Tibial nerve (tissue), 4 donors: ENCODE results near the gene CEACAM3. TPM values are rescaled to one million over a fixed set of nuclear protein-coding genes. Genes with fewer than 3 reads are reported as not detected.

Source experiments
- DNase-seq, 2 donors: peaks; one replicate each; pipeline ENCODE4 v3.0.0-alpha.2; 2019; ENCODE audit warnings: low spot score in 2 of 2
- H3K27ac ChIP-seq, 4 donors: fragments of 200-600 bp; sonication (generic) in 3 of 4; one replicate each; pipeline ENCODE4 v1.5.1; 2017 to 2019; ENCODE audit warnings: mild to moderate bottlenecking in 1 of 4
- H3K27me3 ChIP-seq, 2 donors: fragments of 200-600 bp; sonication (generic) in 1 of 2; one replicate each; pipeline versions ENCODE4 v1.5.1 to v1.6.0; 2017 to 2019
- H3K36me3 ChIP-seq, 3 donors: fragments of 200-600 bp; sonication (generic); one replicate each; pipeline ENCODE4 v1.5.1; 2018 to 2019
- H3K4me1 ChIP-seq, 4 donors: fragments of 200-600 bp; sonication (generic) in 3 of 4; one replicate each; pipeline ENCODE4 v1.5.1; 2017 to 2019
- H3K4me3 ChIP-seq, 4 donors: fragments of 200-600 bp; sonication (generic) in 3 of 4; one replicate each; pipeline ENCODE4 v1.5.1; 2017 to 2019; ENCODE audit warnings: mild to moderate bottlenecking in 1 of 4, moderate library complexity in 1 of 4
- H3K9me3 ChIP-seq, 4 donors: fragments of 200-600 bp; sonication (generic) in 3 of 4; one replicate each; pipeline ENCODE4 v1.5.1; 2017 to 2019
- CTCF ChIP-seq, 5 experiments: fragments of 200-600 bp in 3 of 5; fragments of 450-650 bp in 2 of 5; sonication (generic) in 3 of 5; IDR thresholded peaks; one replicate each; pipeline ENCODE4 v1.5.1; 2016 to 2019; ENCODE audit warnings: antibody characterized with exemption in 5 of 5, mild to moderate bottlenecking in 3 of 5, moderate library complexity in 2 of 5
- EP300 ChIP-seq, 2 donors: sonication (generic); formaldehyde crosslinking; IDR thresholded peaks; one replicate each; pipeline ENCODE4 v1.6.1; 2017; ENCODE audit warnings: antibody characterized with exemption in 2 of 2, mild to moderate bottlenecking in 1 of 2
- POLR2A ChIP-seq, 2 donors: fragments of 450-650 bp; IDR thresholded peaks; one replicate each; pipeline ENCODE4 v1.6.1; 2017; ENCODE audit warnings: antibody characterized with exemption in 2 of 2, mild to moderate bottlenecking in 2 of 2, moderate library complexity in 2 of 2
- WGBS, 2 donors: methylation state at CpG; one replicate each; pipeline ENCODE4 v1.1.5; 2018; 5-methylcytosine and 5-hydroxymethylcytosine counted together
- total RNA-seq, 4 donors: library from RNA; depleted of rRNA; stranded (reverse); fragments of >200 nt; gene quantifications; one replicate each; pipeline ENCODE4 v1.1.0, GENCODE V29; 2016

CEACAM3 gene
- total RNA-seq, 4 donors from 2014 or later = 1.0 TPM; not detected in 3

GRCh38 chr19:41845001-41845050 is 48.4 kb downstream of the CEACAM3 start, which contains the start of gene DMRTC2:
DMRTC2 (plus strand) TSS chr19:41845042; CDS start chr19:41847429, 2,387 bp downstream.
- no peak for DNase-seq
- peaks cover 0 to 8% of the 10 kb centered on the region in 2 donors for H3K27me3 ChIP-seq
- no peaks in the 10 kb centered on the region for H3K9me3 ChIP-seq
- no peaks in the 10 kb centered on the region for H3K4me1 ChIP-seq
- H3K4me3 ChIP-seq = no peak within 1 kb of the TSS
- no peak within 1 kb of the TSS for H3K27ac ChIP-seq
- no peaks in the 10 kb centered on the region for H3K36me3 ChIP-seq
- 92 to 97% methylated on average over 3 of the region's 3 CpGs for WGBS, 2 donors
- TF ChIP-seq EP300 (IDR thresholded peaks at IDR 0.05) (no peak), POLR2A (IDR thresholded peaks at IDR 0.05) (no peak), CTCF (IDR thresholded peaks at IDR 0.05) (no peak)

GRCh38 chr19:41845051-41845590 is 48.7 kb downstream of the CEACAM3 start:
- H3K27ac ChIP-seq = no peak overlapping the region
- no peaks in the 10 kb centered on the region for H3K9me3 ChIP-seq
- peaks cover 0 to 11% of the 10 kb centered on the region in 2 donors for H3K27me3 ChIP-seq
- no peak for TF ChIP-seq POLR2A (IDR thresholded peaks at IDR 0.05)
- H3K4me3 ChIP-seq = no peak overlapping the region
- 89% methylated on average over 23 of the region's 23 CpGs for WGBS, 2 donors
- no peaks in the 10 kb centered on the region for H3K4me1 ChIP-seq
- H3K36me3 ChIP-seq = no peaks in the 10 kb centered on the region
- DNase-seq = no peak

- no peak for DNase-seq
- Histone ChIP-seq H3K27me3 (peaks cover 0 to 23% of the 10 kb centered on the region in 2 donors), H3K4me1 (no peaks in the 10 kb centered on the region), H3K36me3 (no peaks in the 10 kb centered on the region), H3K4me3 (no peak overlapping the region), H3K9me3 (no peaks in the 10 kb centered on the region), H3K27ac (no peak overlapping the region)
- WGBS, 2 donors = 84 to 90% methylated on average over 15 to 19 of the region's 19 CpGs
- TF ChIP-seq CTCF (IDR thresholded peaks at IDR 0.05) (no peak), POLR2A (IDR thresholded peaks at IDR 0.05) (no peak), EP300 (IDR thresholded peaks at IDR 0.05) (no peak)
Measured at GRCh38 chr19:41847351-41848105, 51.1 kb downstream of the CEACAM3 start.

GRCh38 chr19:41848666-41849065 is 52.3 kb downstream of the CEACAM3 start:
- H3K9me3 ChIP-seq = no peaks in the 10 kb centered on the region
- H3K4me1 ChIP-seq = no peaks in the 10 kb centered on the region
- WGBS, 2 donors = 78 to 85% methylated on average over 6 of the region's 6 CpGs
- no peak for DNase-seq
- TF ChIP-seq CTCF (IDR thresholded peaks at IDR 0.05) (no peak), EP300 (IDR thresholded peaks at IDR 0.05) (no peak)
- H3K4me3 ChIP-seq = no peak overlapping the region
- H3K27me3 ChIP-seq = peaks cover 0 to 24% of the 10 kb centered on the region in 2 donors
- H3K27ac ChIP-seq = no peak overlapping the region
- no peaks in the 10 kb centered on the region for H3K36me3 ChIP-seq

- Histone ChIP-seq H3K4me3 (no peak overlapping the region), H3K36me3 (no peaks in the 10 kb centered on the region), H3K27ac (no peak overlapping the region), H3K4me1 (no peaks in the 10 kb centered on the region), H3K27me3 (peaks cover 0 to 28% of the 10 kb centered on the region in 2 donors), H3K9me3 (no peaks in the 10 kb centered on the region)
- 73 to 77% methylated on average over 2 of the region's 2 CpGs for WGBS, 2 donors
- no peak for DNase-seq
- no peak for TF ChIP-seq EP300 (IDR thresholded peaks at IDR 0.05)
- TF ChIP-seq POLR2A (IDR thresholded peaks at IDR 0.05) = no peak
- TF ChIP-seq CTCF (IDR thresholded peaks at IDR 0.05) = no peak
Measured at GRCh38 chr19:41849067-41849466, 52.7 kb downstream of the CEACAM3 start.

GRCh38 chr19:41850381-41850780 is 54.0 kb downstream of the CEACAM3 start:
- Histone ChIP-seq H3K27me3 (peaks cover 0 to 41% of the 10 kb centered on the region in 2 donors), H3K4me1 (no peaks in the 10 kb centered on the region), H3K36me3 (no peaks in the 10 kb centered on the region), H3K9me3 (no peaks in the 10 kb centered on the region), H3K4me3 (no peak overlapping the region), H3K27ac (no peak overlapping the region)
- TF ChIP-seq EP300 (IDR thresholded peaks at IDR 0.05) = no peak
- TF ChIP-seq CTCF (IDR thresholded peaks at IDR 0.05) = no peak
- no peak for TF ChIP-seq POLR2A (IDR thresholded peaks at IDR 0.05)
- WGBS, 2 donors = 63 to 79% methylated on average over 5 of the region's 5 CpGs
- no peak for DNase-seq
